Uterus (tissue), 2 donors: ENCODE data around the gene EXTL1.

Source experiments
- POLR2A ChIP-seq, 2 donors: fragments of 450-650 bp; IDR thresholded peaks; one replicate each; pipeline ENCODE4 v1.6.1; 2016; ENCODE audit warnings: antibody characterized with exemption in 2 of 2, mild to moderate bottlenecking in 1 of 2, moderate library complexity in 1 of 2
- TF ChIP-seq, protein P1 (sequence below), 4 experiments: fragments of 200-600 bp in 2 of 4; fragments of 450-650 bp in 2 of 4; sonication (generic) in 2 of 4; IDR thresholded peaks; one replicate each; pipeline ENCODE4 v1.5.1; 2016 to 2019; ENCODE audit warnings: antibody characterized with exemption in 4 of 4, mild to moderate bottlenecking in 2 of 4, moderate library complexity in 1 of 4

DNA sequence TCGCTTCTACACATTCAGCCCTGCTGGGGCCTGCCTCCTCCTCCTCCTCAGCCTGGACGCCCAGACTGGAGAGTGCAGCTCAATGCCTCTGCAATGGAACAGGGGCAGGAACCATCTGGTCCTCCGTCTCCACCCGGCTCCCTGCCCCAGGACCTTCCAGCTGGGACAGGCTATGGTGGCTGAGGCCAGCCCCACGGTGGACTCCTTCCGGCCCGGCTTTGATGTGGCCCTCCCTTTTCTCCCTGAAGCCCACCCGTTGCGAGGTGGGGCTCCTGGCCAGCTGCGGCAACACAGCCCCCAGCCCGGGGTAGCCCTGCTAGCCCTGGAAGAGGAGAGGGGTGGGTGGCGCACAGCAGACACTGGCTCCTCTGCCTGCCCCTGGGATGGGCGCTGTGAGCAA, 1.4 kb downstream of the EXTL1 start:
- TF ChIP-seq, protein P1, sequence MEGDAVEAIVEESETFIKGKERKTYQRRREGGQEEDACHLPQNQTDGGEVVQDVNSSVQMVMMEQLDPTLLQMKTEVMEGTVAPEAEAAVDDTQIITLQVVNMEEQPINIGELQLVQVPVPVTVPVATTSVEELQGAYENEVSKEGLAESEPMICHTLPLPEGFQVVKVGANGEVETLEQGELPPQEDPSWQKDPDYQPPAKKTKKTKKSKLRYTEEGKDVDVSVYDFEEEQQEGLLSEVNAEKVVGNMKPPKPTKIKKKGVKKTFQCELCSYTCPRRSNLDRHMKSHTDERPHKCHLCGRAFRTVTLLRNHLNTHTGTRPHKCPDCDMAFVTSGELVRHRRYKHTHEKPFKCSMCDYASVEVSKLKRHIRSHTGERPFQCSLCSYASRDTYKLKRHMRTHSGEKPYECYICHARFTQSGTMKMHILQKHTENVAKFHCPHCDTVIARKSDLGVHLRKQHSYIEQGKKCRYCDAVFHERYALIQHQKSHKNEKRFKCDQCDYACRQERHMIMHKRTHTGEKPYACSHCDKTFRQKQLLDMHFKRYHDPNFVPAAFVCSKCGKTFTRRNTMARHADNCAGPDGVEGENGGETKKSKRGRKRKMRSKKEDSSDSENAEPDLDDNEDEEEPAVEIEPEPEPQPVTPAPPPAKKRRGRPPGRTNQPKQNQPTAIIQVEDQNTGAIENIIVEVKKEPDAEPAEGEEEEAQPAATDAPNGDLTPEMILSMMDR (IDR thresholded peaks at IDR 0.05) = no peak
- TF ChIP-seq POLR2A (IDR thresholded peaks at IDR 0.05) = no peak
